ENCODE measurements around the gene SHROOM3.

- TF ChIP-seq, protein P1, sequence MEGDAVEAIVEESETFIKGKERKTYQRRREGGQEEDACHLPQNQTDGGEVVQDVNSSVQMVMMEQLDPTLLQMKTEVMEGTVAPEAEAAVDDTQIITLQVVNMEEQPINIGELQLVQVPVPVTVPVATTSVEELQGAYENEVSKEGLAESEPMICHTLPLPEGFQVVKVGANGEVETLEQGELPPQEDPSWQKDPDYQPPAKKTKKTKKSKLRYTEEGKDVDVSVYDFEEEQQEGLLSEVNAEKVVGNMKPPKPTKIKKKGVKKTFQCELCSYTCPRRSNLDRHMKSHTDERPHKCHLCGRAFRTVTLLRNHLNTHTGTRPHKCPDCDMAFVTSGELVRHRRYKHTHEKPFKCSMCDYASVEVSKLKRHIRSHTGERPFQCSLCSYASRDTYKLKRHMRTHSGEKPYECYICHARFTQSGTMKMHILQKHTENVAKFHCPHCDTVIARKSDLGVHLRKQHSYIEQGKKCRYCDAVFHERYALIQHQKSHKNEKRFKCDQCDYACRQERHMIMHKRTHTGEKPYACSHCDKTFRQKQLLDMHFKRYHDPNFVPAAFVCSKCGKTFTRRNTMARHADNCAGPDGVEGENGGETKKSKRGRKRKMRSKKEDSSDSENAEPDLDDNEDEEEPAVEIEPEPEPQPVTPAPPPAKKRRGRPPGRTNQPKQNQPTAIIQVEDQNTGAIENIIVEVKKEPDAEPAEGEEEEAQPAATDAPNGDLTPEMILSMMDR (conservative IDR thresholded peaks at IDR 0.05; ENCODE audit: low read depth in 2 of 2), result no peak
- no peak for TF ChIP-seq EZH2 (IDR thresholded peaks at IDR 0.05; ENCODE audit: low read depth, unreplicated experiment)
- no peak for TF ChIP-seq JUNB (IDR thresholded peaks at IDR 0.05; ENCODE audit: unreplicated experiment)
- no peak for TF ChIP-seq POLR2AphosphoS5 (IDR thresholded peaks at IDR 0.05; ENCODE audit: low read depth)
- TF ChIP-seq CREB1 (CRISPR knock-in tag; IDR thresholded peaks at IDR 0.05; ENCODE audit: low read depth), result no peak
- TF ChIP-seq, protein P2, sequence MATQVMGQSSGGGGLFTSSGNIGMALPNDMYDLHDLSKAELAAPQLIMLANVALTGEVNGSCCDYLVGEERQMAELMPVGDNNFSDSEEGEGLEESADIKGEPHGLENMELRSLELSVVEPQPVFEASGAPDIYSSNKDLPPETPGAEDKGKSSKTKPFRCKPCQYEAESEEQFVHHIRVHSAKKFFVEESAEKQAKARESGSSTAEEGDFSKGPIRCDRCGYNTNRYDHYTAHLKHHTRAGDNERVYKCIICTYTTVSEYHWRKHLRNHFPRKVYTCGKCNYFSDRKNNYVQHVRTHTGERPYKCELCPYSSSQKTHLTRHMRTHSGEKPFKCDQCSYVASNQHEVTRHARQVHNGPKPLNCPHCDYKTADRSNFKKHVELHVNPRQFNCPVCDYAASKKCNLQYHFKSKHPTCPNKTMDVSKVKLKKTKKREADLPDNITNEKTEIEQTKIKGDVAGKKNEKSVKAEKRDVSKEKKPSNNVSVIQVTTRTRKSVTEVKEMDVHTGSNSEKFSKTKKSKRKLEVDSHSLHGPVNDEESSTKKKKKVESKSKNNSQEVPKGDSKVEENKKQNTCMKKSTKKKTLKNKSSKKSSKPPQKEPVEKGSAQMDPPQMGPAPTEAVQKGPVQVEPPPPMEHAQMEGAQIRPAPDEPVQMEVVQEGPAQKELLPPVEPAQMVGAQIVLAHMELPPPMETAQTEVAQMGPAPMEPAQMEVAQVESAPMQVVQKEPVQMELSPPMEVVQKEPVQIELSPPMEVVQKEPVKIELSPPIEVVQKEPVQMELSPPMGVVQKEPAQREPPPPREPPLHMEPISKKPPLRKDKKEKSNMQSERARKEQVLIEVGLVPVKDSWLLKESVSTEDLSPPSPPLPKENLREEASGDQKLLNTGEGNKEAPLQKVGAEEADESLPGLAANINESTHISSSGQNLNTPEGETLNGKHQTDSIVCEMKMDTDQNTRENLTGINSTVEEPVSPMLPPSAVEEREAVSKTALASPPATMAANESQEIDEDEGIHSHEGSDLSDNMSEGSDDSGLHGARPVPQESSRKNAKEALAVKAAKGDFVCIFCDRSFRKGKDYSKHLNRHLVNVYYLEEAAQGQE (IDR thresholded peaks at IDR 0.05; ENCODE audit: unreplicated experiment), result no peak
- TF ChIP-seq, protein P3, sequence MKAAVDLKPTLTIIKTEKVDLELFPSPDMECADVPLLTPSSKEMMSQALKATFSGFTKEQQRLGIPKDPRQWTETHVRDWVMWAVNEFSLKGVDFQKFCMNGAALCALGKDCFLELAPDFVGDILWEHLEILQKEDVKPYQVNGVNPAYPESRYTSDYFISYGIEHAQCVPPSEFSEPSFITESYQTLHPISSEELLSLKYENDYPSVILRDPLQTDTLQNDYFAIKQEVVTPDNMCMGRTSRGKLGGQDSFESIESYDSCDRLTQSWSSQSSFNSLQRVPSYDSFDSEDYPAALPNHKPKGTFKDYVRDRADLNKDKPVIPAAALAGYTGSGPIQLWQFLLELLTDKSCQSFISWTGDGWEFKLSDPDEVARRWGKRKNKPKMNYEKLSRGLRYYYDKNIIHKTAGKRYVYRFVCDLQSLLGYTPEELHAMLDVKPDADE (IDR thresholded peaks at IDR 0.05), result no peak
- no peak for TF ChIP-seq EZH2phosphoT487 (IDR thresholded peaks at IDR 0.05; ENCODE audit: unreplicated experiment)
- TF ChIP-seq, protein P4, sequence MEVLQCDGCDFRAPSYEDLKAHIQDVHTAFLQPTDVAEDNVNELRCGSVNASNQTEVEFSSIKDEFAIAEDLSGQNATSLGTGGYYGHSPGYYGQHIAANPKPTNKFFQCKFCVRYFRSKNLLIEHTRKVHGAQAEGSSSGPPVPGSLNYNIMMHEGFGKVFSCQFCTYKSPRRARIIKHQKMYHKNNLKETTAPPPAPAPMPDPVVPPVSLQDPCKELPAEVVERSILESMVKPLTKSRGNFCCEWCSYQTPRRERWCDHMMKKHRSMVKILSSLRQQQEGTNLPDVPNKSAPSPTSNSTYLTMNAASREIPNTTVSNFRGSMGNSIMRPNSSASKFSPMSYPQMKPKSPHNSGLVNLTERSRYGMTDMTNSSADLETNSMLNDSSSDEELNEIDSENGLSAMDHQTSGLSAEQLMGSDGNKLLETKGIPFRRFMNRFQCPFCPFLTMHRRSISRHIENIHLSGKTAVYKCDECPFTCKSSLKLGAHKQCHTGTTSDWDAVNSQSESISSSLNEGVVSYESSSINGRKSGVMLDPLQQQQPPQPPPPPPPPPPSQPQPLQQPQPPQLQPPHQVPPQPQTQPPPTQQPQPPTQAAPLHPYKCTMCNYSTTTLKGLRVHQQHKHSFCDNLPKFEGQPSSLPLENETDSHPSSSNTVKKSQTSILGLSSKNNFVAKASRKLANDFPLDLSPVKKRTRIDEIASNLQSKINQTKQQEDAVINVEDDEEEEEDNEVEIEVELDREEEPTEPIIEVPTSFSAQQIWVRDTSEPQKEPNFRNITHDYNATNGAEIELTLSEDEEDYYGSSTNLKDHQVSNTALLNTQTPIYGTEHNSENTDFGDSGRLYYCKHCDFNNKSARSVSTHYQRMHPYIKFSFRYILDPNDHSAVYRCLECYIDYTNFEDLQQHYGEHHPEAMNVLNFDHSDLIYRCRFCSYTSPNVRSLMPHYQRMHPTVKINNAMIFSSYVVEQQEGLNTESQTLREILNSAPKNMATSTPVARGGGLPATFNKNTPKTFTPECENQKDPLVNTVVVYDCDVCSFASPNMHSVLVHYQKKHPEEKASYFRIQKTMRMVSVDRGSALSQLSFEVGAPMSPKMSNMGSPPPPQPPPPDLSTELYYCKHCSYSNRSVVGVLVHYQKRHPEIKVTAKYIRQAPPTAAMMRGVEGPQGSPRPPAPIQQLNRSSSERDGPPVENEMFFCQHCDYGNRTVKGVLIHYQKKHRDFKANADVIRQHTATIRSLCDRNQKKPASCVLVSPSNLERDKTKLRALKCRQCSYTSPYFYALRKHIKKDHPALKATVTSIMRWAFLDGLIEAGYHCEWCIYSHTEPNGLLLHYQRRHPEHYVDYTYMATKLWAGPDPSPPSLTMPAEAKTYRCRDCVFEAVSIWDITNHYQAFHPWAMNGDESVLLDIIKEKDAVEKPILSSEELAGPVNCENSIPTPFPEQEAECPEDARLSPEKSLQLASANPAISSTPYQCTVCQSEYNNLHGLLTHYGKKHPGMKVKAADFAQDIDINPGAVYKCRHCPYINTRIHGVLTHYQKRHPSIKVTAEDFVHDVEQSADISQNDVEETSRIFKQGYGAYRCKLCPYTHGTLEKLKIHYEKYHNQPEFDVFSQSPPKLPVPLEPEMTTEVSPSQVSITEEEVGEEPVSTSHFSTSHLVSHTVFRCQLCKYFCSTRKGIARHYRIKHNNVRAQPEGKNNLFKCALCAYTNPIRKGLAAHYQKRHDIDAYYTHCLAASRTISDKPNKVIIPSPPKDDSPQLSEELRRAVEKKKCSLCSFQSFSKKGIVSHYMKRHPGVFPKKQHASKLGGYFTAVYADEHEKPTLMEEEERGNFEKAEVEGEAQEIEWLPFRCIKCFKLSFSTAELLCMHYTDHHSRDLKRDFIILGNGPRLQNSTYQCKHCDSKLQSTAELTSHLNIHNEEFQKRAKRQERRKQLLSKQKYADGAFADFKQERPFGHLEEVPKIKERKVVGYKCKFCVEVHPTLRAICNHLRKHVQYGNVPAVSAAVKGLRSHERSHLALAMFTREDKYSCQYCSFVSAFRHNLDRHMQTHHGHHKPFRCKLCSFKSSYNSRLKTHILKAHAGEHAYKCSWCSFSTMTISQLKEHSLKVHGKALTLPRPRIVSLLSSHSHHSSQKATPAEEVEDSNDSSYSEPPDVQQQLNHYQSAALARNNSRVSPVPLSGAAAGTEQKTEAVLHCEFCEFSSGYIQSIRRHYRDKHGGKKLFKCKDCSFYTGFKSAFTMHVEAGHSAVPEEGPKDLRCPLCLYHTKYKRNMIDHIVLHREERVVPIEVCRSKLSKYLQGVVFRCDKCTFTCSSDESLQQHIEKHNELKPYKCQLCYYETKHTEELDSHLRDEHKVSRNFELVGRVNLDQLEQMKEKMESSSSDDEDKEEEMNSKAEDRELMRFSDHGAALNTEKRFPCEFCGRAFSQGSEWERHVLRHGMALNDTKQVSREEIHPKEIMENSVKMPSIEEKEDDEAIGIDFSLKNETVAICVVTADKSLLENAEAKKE (CRISPR knock-in tag; IDR thresholded peaks at IDR 0.05), result no peak
Measured at GRCh38 chr4:76515975-76516843, 81.2 kb downstream of the SHROOM3 start.

Data from GM23338 (cell line).